Panc1 (cell line): ENCODE data around the gene CACNA1D.

Experiments
- POLR2AphosphoS5 ChIP-seq: IDR thresholded peaks from 2 replicates; pipeline ENCODE4 v1.6.1; 2012; ENCODE audit warnings: mild to moderate bottlenecking, low read depth, low read length, moderate library complexity
- SIN3A ChIP-seq: IDR thresholded peaks from 2 replicates; pipeline ENCODE4 v1.6.1; 2012; ENCODE audit warnings: low read depth, mild to moderate bottlenecking, low read length, moderate library complexity, borderline replicate concordance; ENCODE audit not compliant: insufficient read depth
- TCF7L2 ChIP-seq: IDR thresholded peaks from 2 replicates; pipeline ENCODE4 v1.6.1; 2011; ENCODE audit warnings: mild to moderate bottlenecking, low read depth, low read length, inconsistent platforms
- TF ChIP-seq, protein P1 (sequence below): fragments of 450-650 bp; IDR thresholded peaks from 2 replicates; pipeline ENCODE4 v1.5.1; 2017; ENCODE audit warnings: mild to moderate bottlenecking
- TF ChIP-seq, protein P2 (sequence below), 2 experiments: IDR thresholded peaks; 2 replicates each; pipeline ENCODE4 v1.6.1; 2011 to 2012; ENCODE audit warnings: low read depth in 2 of 2, control low read depth in 1 of 2, low read length in 1 of 2, mild to moderate bottlenecking in 1 of 2, moderate library complexity in 1 of 2; ENCODE audit not compliant: insufficient read depth in 1 of 2

- TF ChIP-seq, protein P1, sequence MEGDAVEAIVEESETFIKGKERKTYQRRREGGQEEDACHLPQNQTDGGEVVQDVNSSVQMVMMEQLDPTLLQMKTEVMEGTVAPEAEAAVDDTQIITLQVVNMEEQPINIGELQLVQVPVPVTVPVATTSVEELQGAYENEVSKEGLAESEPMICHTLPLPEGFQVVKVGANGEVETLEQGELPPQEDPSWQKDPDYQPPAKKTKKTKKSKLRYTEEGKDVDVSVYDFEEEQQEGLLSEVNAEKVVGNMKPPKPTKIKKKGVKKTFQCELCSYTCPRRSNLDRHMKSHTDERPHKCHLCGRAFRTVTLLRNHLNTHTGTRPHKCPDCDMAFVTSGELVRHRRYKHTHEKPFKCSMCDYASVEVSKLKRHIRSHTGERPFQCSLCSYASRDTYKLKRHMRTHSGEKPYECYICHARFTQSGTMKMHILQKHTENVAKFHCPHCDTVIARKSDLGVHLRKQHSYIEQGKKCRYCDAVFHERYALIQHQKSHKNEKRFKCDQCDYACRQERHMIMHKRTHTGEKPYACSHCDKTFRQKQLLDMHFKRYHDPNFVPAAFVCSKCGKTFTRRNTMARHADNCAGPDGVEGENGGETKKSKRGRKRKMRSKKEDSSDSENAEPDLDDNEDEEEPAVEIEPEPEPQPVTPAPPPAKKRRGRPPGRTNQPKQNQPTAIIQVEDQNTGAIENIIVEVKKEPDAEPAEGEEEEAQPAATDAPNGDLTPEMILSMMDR = no peak
- TF ChIP-seq, protein P2, sequence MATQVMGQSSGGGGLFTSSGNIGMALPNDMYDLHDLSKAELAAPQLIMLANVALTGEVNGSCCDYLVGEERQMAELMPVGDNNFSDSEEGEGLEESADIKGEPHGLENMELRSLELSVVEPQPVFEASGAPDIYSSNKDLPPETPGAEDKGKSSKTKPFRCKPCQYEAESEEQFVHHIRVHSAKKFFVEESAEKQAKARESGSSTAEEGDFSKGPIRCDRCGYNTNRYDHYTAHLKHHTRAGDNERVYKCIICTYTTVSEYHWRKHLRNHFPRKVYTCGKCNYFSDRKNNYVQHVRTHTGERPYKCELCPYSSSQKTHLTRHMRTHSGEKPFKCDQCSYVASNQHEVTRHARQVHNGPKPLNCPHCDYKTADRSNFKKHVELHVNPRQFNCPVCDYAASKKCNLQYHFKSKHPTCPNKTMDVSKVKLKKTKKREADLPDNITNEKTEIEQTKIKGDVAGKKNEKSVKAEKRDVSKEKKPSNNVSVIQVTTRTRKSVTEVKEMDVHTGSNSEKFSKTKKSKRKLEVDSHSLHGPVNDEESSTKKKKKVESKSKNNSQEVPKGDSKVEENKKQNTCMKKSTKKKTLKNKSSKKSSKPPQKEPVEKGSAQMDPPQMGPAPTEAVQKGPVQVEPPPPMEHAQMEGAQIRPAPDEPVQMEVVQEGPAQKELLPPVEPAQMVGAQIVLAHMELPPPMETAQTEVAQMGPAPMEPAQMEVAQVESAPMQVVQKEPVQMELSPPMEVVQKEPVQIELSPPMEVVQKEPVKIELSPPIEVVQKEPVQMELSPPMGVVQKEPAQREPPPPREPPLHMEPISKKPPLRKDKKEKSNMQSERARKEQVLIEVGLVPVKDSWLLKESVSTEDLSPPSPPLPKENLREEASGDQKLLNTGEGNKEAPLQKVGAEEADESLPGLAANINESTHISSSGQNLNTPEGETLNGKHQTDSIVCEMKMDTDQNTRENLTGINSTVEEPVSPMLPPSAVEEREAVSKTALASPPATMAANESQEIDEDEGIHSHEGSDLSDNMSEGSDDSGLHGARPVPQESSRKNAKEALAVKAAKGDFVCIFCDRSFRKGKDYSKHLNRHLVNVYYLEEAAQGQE (IDR thresholded peaks at IDR 0.05; ENCODE audit: insufficient read depth in 1 of 2, low read depth in 2 of 2, low read length in 1 of 2) = no peak
- TF ChIP-seq POLR2AphosphoS5 (no peak), TCF7L2 (no peak), SIN3A (no peak)
Measured at GRCh38 chr3:53675942-53676341, 181.5 kb downstream of the CACNA1D start.
